Activated CD4-positive, alpha-beta T cell treated with anti-CD3 and anti-CD28 coated beads, Interleukin-2, Interleukin-4, amounts not matched to agents 100 ng/mL and 50 ng/mL, durations not matched to agents 16 hours and 8 hours (primary cell): ENCODE data around the gene ACER3.
"Not testable (repeated sequence)": the region's sequence is repeated elsewhere in the genome, so short reads cannot be mapped to it uniquely, and the experiment has no call there.

Experiments
- DNase-seq: peaks from one replicate; pipeline ENCODE4 v3.0.0-alpha.2; 2020; ENCODE audit warnings: low spot score

ACER3 gene

GRCh38 chr11:77057938-77058474, 197.3 kb downstream of the ACER3 start:
- no peak for DNase-seq

- DNase-seq, result no peak
Measured at GRCh38 chr11:77058900-77059299, 198.2 kb downstream of the ACER3 start.

- DNase-seq, result no peak
Measured at GRCh38 chr11:77059806-77060205, 199.1 kb downstream of the ACER3 start.

DNA sequence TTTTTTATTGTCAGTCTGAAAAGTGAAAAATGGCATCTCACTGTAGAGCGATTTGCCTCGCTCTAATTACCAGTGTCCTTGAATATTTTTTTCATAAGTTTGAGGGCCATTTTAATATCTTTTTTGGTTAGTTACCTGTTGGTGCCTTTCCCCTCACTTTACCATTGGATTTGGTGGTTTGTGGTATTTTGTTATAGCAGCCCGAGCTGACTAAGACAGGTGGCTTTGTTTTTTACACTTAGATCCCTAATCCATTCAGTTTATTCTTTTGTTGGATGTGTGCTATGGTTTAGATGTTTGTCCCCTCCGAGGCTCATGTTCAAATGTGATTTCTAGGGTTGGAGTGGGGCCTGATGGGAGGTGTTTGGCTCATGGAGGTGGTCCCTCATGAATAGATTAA, 199.5 kb downstream of the ACER3 start:
- no peak for DNase-seq

DNA sequence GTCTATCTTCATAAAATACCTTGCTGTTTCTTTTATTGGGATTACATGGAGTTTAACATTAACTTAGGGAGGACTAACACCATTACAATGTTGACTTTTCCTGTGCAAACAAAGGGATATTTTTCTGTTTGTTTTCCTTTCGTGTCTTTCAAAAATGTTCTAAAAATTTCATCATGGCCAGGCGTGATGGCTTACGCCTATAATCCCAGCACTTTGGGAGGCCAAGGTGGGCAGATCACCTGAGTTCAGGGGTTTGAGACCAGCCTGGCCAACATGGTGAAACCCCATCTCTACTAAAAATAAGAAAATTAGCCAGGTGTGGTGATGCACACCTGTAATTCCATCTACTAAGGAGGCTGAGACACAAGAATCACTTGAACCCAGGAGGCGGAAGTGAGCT, 200.5 kb downstream of the ACER3 start:
- not testable (repeated sequence) for DNase-seq

DNA sequence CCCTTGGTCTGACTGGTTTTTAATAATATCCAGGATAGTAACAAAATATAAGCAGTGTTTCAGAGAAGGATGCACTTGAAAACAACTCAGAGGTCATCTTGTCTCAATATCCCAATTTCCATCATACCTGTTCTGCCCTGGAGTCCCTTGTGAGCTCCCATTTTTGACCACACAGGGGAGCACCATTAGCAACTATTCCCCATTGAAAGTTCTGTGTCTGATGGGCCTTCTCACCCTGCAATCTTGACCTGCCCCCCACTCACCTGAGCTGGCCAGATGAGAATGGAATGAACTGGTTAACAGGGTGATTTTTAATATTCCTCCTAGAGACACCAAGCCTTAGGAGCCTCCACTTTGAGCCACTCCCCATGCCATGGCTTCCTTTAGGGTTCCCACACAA, 202.2 kb downstream of the ACER3 start:
- DNase-seq, result no peak

- DNase-seq, result no peak
Measured at GRCh38 chr11:77063407-77063806, 202.7 kb downstream of the ACER3 start.

DNA sequence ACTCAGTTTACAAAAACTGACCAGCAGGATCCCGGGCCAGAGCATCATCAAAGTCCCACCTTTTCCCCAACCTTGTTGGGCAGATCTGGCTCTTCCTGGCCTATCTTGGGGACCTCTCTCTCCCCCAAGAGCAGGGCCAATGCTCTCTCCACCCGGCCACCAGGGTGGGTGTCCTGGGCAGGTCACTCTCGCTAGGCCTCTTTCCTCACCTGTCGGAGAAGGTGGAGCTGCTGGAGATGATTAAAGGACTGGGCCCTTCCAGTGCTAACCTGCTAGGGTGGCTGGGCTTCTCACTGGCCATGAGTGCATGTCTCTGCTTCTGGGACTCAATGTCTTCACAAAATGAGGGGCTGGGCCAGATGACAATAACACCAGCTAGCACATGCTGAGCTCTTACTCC, 203.1 kb downstream of the ACER3 start:
- no peak for DNase-seq

DNA sequence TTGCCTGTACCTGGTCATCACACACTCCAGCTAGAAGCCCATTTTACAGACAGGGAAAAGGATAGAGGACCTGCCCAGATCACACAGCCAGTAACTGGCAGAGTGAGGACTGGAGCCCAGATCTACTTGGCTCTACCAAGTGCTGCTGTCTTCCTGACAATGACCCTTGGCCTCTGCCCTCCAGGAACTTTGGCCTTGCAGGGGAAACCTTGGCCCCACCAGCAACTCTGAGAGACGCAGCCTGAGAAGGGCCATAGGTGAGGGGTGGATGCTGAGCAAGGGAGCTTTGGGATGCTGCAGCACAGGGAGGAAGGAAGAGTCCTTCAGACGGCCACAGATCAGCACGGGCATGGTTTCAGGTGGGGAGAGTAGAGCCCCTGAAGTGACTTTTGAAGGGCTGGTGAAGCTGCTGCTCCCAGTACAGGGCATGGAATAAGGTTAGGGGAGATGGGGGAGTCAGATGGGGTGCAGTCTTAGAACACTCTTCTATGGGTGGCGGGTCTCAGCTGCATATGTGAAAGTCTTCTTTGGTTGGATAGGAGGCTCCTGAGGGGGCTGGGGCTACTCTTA, 204.0 kb downstream of the ACER3 start:
- no peak for DNase-seq

DNA sequence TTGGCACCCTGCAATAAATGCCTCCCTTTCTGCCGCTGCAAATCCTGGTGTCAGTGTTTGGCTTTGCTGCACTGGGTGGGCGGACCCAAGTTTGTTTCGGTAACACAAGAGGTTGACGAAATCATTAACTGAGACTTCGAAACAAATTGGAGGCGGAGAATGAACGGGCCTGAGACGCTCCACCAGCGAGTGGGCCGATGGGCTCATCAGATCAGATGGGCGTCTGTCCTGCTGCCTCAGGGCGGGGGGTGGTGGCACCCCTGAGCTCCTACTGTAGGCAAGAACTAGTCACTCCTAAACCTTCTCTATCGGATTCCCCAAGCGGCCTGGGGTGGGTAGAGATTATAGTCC, 205.1 kb downstream of the ACER3 start:
- no peak for DNase-seq

DNA sequence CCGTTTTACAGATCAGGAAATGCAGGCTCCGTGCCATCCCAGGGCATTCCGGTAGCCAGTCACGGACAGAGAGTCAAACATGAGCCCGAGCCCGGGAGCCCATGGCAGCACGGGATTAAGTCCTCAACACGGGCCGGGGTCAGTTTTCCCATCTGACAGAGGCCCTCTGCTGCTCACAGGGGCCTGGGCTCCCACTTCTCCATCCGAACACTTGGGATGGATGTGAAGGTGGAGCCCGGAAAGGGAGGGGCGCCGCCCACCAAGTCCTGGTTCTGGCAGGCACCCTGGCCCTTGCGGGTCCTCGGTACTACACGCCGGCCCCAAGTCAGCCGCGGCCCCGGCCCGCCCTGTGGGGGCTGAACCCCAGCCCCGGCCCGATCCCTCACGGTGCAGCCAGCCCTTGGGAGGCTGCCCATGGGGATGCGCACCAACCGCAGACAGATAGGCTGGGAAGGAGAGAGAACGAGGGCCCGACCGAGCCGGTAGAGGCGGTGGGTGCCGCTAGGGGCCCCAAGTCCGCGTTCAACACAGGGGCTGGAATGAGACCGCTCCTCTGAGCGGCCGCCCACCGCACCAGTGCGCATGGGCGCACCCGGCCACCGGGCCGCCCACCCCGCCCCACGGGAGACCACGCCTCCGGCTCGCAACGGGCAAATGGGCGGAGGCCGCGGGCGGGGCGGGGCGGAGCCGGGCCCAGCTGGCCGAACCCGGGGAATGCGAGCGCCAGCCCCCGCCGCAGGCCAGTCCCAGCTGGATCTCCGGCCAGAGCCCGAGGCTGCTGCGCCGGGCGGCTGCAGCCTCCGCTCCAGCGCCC, 205.7 kb downstream of the ACER3 start, which contains the start of gene CAPN5:
TSS of gene CAPN5 (plus strand) at position 743 of the 814 bp plus-strand sequence. CDS start 17,916 bp downstream, outside the sequence.
- peak; percentile 81 for DNase-seq

DNA sequence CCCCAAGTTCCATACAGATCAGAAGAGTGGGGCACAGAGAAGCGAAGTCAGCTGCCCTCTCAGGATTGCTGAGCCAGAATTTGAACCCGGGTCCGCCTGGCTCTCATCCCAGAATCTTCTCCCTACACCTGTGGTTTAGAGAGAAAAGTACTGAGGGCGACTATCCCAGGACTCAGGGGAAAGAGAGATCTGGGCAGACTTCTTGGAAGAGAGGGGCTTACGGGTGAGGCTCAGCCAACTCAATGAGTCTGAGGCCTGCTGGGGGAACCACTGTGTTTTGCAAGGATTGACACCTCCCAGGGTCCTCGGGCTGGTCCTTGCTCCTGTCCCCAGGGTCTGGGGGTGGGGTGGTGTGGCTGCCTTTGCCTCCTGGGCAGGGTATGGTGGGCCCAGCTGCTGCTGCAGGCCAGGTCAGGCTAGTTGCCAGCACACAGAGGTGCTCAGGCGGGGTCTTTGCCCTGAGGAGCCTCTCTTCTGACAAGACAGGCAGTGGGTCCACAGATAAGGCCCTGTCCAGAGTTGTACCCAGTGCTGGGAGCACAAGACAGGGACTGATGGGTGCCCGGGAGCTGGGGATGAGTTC, 207.2 kb downstream of the ACER3 start:
- no peak for DNase-seq

GRCh38 chr11:77068457-77069335, 208.0 kb downstream of the ACER3 start:
- DNase-seq, result no peak

DNA sequence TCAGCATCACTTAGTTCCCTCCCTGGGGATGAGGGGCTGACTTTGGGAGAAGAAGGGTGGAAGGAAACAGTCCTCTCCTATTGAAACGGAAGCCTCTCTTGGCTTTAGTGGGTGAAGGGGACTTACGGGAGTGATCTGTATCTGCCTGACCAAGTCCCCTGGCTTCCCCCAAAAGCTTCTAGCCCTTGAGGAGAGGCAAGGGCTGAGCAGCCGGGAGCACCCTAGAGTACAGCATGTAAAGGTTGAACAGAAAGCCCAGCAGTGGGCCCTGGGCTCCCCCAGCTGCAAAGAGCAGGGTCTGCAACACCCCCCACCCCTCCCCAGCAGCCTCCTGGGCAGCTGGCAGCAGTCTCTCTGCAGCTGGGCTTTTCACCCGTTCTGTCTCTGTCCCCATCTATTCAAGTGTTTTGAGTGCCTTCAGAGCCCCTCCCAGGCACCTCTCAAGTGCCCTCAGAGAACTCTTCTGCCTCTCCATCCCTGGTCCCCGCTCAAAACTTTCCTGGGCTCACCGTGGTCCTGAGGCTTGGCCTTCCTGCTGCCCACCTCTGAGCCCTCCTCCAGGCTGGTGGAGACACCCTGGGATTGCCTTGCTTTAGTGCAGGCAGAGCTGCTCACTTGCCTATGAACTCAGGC, 208.7 kb downstream of the ACER3 start:
- no peak for DNase-seq

DNA sequence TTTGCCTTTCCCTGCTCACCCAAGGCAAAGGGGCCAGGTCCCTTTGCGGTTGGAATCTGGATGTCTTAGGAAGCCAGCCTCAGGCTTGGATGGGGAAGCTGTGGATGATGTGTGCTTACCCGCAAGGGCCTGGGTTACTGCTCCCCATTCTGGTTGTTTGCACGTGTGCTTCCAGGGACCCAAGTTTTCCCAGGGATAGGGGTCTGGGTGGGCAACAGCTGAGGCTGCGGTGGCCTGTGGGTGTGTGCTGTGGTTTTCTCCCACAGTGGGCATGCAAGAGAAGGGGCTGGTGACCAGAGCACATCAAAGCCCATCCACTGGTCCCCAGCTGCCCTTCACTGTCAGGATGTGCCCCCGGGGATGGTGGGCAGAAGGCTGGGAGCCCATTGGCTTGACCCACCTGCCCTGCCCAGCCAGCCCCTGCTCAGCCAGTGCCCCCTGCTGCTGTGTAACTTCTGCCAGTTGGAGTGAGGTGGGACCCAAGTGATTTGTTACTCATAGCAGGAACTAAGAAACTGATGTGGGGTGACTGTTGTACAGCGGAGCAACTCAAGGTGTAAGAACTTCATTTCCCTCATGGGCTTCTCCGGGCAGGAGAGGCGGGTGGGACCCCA, 209.4 kb downstream of the ACER3 start:
- DNase-seq, result no peak

DNA sequence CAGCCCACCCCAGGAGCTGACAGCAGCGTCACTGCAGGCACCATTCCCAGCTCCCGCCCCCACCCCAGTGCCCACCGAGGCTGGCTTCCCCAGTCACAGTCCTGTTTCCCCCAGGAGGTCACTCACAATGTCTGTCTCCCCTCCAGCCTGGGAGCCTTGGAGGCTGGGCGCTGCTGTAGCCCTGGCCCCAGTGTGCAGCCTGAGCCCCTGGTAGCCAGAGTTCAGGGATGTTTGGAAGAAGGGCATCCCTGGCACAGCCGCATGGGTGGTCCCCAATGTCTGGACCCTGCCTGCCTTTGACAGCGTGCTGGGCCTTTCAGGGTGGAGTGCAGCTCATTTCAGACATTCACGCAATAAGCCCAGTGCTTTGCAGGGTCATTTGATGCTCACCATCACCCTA, 210.4 kb downstream of the ACER3 start:
- no peak for DNase-seq

DNA sequence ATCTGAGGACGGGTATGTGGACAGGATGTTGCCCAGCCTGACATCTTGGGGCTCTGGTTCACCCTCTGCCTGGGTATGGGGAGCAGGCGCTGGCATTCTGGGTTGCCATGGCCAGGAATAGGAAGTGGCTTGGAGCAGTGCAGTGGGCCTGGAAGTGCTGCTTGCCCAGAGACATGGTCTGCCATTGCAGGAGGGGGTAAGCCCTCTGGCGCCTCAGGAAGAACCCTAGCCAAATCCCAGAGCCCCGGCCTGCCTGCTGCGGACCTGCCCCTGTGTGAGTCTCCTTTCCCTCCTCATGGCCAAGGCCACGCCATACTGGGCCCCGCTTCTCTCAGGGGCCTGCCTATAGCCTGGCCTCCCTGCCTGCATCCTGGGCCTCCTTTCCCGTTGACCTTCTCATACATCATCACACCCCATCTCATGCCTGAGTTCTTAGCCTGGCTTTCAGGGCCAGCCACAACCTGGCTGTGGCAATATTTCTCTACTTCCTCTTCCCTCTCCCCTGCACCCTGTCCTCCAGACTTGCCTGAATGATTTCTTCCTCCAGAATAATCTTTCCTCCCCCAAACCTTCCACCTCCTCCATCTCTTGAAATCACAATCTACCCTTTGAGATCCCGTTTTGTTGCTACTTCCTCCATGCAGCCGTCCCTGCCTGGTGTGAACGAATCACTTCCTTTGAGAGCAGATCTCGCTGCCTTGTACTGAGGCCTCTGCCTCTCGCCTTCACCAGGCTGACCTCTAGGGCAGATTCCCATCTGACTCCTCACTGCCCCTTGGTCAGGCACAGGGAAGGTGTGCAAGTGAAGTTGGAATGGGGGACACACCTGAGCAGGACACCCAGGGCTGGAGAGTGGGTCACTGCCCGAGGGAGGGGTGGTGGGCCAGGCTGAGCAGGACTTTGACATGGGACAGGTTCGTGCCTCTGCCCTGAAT, 211.2 kb downstream of the ACER3 start:
- DNase-seq, result no peak

GRCh38 chr11:77072851-77073327, 212.2 kb downstream of the ACER3 start:
- peak; percentile 22 for DNase-seq

- no peak for DNase-seq
Measured at GRCh38 chr11:77073328-77074001, 212.7 kb downstream of the ACER3 start.
